H1 (cell line): ENCODE results near the gene GANAB. TPM values are rescaled to one million over a fixed set of nuclear protein-coding genes. Genes with fewer than 3 reads are reported as not detected.

Experiments
- CTCF ChIA-PET: fragments of 300-600 bp; sonication (Branson Sonifier 250); formaldehyde crosslinking; loops from one replicate; lab custom pipeline; 2021; ENCODE audit not compliant: partially characterized antibody; lab: Charles Lee
- POLR2A ChIA-PET: fragments of 300-600 bp; sonication (Branson Sonifier 250); formaldehyde crosslinking; loops from one replicate; lab custom pipeline; 2021; ENCODE audit warnings: inconsistent platforms; ENCODE audit not compliant: partially characterized antibody; lab: Charles Lee
- DNase-seq, 2 experiments: peaks; one replicate each; pipeline versions ENCODE4 v3.0.0 to v3.0.0-alpha.2; 2010 to 2022; ENCODE audit warnings: low spot score in 2 of 2, low read depth in 1 of 2, mixed read lengths in 1 of 2
- FAIRE-seq: peaks from 2 replicates; lab custom pipeline; 2011; peaks lifted over from hg19 to GRCh38; lab: Jason Lieb, UNC
- H2AFZ ChIP-seq: 2 replicates; pipeline ENCODE4 v1.8.1; 2012; ENCODE audit warnings: low read length, inconsistent platforms
- H2AK5ac ChIP-seq: 2 replicates; pipeline ENCODE4 v1.6.1; 2013; ENCODE audit warnings: low read depth, low read length
- H2BK120ac ChIP-seq: replicated peaks from 2 replicates; pipeline ENCODE3; 2013; ENCODE audit warnings: low read depth, low read length, inconsistent platforms
- H2BK12ac ChIP-seq: 2 replicates; pipeline ENCODE4 v1.6.1; 2013; ENCODE audit warnings: low read depth, low read length
- H2BK15ac ChIP-seq: 2 replicates; pipeline ENCODE4 v1.6.1; 2013; ENCODE audit warnings: low read length
- H2BK20ac ChIP-seq: 2 replicates; pipeline ENCODE4 v1.6.1; 2013; ENCODE audit warnings: low read length
- H2BK5ac ChIP-seq: 2 replicates; pipeline ENCODE4 v1.6.1; 2013; ENCODE audit warnings: low read depth, low read length
- H3K14ac ChIP-seq: 2 replicates; pipeline ENCODE4 v1.6.1; 2013; ENCODE audit warnings: inconsistent platforms; ENCODE audit not compliant: insufficient read length
- H3K18ac ChIP-seq: 2 replicates; pipeline ENCODE4 v1.6.1; 2013; ENCODE audit warnings: low read length; ENCODE audit errors: extremely low read depth
- H3K23ac ChIP-seq: 2 replicates; pipeline ENCODE4 v1.6.1; 2013; ENCODE audit warnings: inconsistent platforms; ENCODE audit not compliant: insufficient read length
- H3K23me2 ChIP-seq: 2 replicates; pipeline ENCODE4 v1.6.1; 2013; ENCODE audit warnings: low read depth, low read length
- H3K27ac ChIP-seq: 2 replicates; pipeline ENCODE4 v1.6.1; 2011; ENCODE audit warnings: low read depth, low read length, inconsistent platforms
- H3K27me3 ChIP-seq, 4 experiments: replicated peaks in 1 of 4; 1 replicate in 1 of 4; 2 replicates in 3 of 4; pipeline versions ENCODE4 v1.6.1 to v1.8.1; 2011 to 2013; ENCODE audit warnings: low read length in 3 of 4, mild to moderate bottlenecking in 3 of 4, inconsistent platforms in 2 of 4, mixed read lengths in 2 of 4, moderate library complexity in 1 of 4; ENCODE audit not compliant: control insufficient read depth in 3 of 4, insufficient read depth in 3 of 4; ENCODE audit errors: extremely low read depth in 1 of 4
- H3K36me3 ChIP-seq, 4 experiments: 2 replicates each; pipeline versions ENCODE4 v1.6.1 to v1.8.1; 2011 to 2013; ENCODE audit warnings: mild to moderate bottlenecking in 4 of 4, low read length in 3 of 4, moderate library complexity in 2 of 4, control low read depth in 1 of 4, inconsistent platforms in 1 of 4; ENCODE audit not compliant: insufficient read depth in 4 of 4, control insufficient read depth in 2 of 4
- H3K4ac ChIP-seq: replicated peaks from 2 replicates; pipeline ENCODE3; 2013; ENCODE audit warnings: low read length, low read depth, mixed read lengths, inconsistent platforms; ENCODE audit not compliant: insufficient read length
- H3K4me1 ChIP-seq, 4 experiments: replicated peaks in 1 of 4; 1 replicate in 1 of 4; 2 replicates in 3 of 4; pipeline versions ENCODE4 v1.6.1 to v1.8.1; 2011 to 2013; ENCODE audit warnings: low read length in 3 of 4, inconsistent platforms in 2 of 4, mixed read lengths in 1 of 4; ENCODE audit not compliant: insufficient read depth in 4 of 4, control insufficient read depth in 3 of 4
- H3K4me2 ChIP-seq, 2 experiments: 2 replicates each; pipeline versions ENCODE4 v1.6.1 to v1.8.1; 2011 to 2013; ENCODE audit warnings: low read depth in 2 of 2, low read length in 2 of 2, control low read depth in 1 of 2, inconsistent platforms in 1 of 2, mild to moderate bottlenecking in 1 of 2; ENCODE audit not compliant: insufficient read depth in 1 of 2
- H3K4me3 ChIP-seq, 4 experiments: fragments of 200-600, 300-600 bp in 1 of 4; sonication (generic), shearing (Covaris generic), sonication (Bioruptor Twin) in 1 of 4; 2 replicates each; pipeline versions ENCODE4 v1.5.1 to v1.8.1; 2011 to 2016; ENCODE audit warnings: low read length in 4 of 4, low read depth in 3 of 4, control low read depth in 2 of 4, inconsistent platforms in 2 of 4, mild to moderate bottlenecking in 2 of 4, mixed read lengths in 1 of 4, moderate library complexity in 1 of 4; ENCODE audit not compliant: insufficient read depth in 2 of 4; ENCODE audit errors: extremely low read depth in 1 of 4
- H3K56ac ChIP-seq: replicated peaks from 2 replicates; pipeline ENCODE3; 2013; ENCODE audit warnings: low read depth, mild to moderate bottlenecking, mixed read lengths, low read length, inconsistent platforms; ENCODE audit not compliant: insufficient read length
- H3K79me1 ChIP-seq: 2 replicates; pipeline ENCODE4 v1.6.1; 2013; ENCODE audit warnings: low read depth, low read length, control low read depth
- H3K79me2 ChIP-seq, 2 experiments: 2 replicates each; pipeline versions ENCODE4 v1.6.1 to v1.8.1; 2012 to 2013; ENCODE audit warnings: low read length in 2 of 2, mild to moderate bottlenecking in 2 of 2, inconsistent platforms in 1 of 2; ENCODE audit not compliant: insufficient read depth in 2 of 2, control insufficient read depth in 1 of 2
- H3K9ac ChIP-seq, 4 experiments: replicated peaks in 1 of 4; 1 replicate in 1 of 4; 2 replicates in 3 of 4; pipeline versions ENCODE4 v1.6.1 to v1.8.1; 2011 to 2013; ENCODE audit warnings: low read depth in 3 of 4, low read length in 3 of 4, control low read depth in 2 of 4, mild to moderate bottlenecking in 2 of 4, moderate library complexity in 2 of 4, inconsistent platforms in 1 of 4; ENCODE audit errors: extremely low read depth in 1 of 4
- H3K9me3 ChIP-seq, 2 experiments: 2 replicates each; pipeline versions ENCODE4 v1.6.1 to v1.8.1; 2012 to 2013; ENCODE audit warnings: mild to moderate bottlenecking in 2 of 2, moderate library complexity in 2 of 2, control low read depth in 1 of 2, inconsistent platforms in 1 of 2, low read depth in 1 of 2, low read length in 1 of 2, mixed read lengths in 1 of 2; ENCODE audit not compliant: insufficient read depth in 2 of 2
- H4K20me1 ChIP-seq, 2 experiments: replicated peaks in 1 of 2; 2 replicates each; pipeline versions ENCODE3 to v1.8.1; 2011 to 2013; ENCODE audit warnings: inconsistent platforms in 2 of 2, low read length in 2 of 2, mild to moderate bottlenecking in 1 of 2; ENCODE audit not compliant: insufficient read depth in 2 of 2, control insufficient read depth in 1 of 2
- H4K5ac ChIP-seq: 2 replicates; pipeline ENCODE4 v1.6.1; 2013; ENCODE audit warnings: low read length, low read depth, mixed read lengths, inconsistent platforms; ENCODE audit not compliant: insufficient read length
- H4K8ac ChIP-seq: 2 replicates; pipeline ENCODE4 v1.8.0; 2013; ENCODE audit warnings: mild to moderate bottlenecking, moderate library complexity, low read length, inconsistent platforms; ENCODE audit not compliant: insufficient read depth; ENCODE audit errors: extremely low read depth
- H4K91ac ChIP-seq: replicated peaks from 2 replicates; pipeline ENCODE3; 2013; ENCODE audit warnings: low read length, mixed read lengths, inconsistent platforms; ENCODE audit not compliant: insufficient read length
- CEBPB ChIP-seq: IDR thresholded peaks from 2 replicates; pipeline ENCODE4 v1.6.1; 2012; ENCODE audit warnings: low read depth, low read length
- MAFK ChIP-seq: IDR thresholded peaks from 2 replicates; pipeline ENCODE4 v1.6.1; 2012; ENCODE audit warnings: low read depth, mild to moderate bottlenecking, improper control_type of control experiment, low read length
- SIRT6 ChIP-seq: IDR thresholded peaks from one replicate; pipeline ENCODE4 v1.7.1; 2012; ENCODE audit warnings: low read length, inconsistent platforms
- WGBS, 2 experiments: shearing (Covaris generic) in 1 of 2; methylation state at CpG; one replicate each; pipeline versions ENCODE4 v1.1.6 to v1.1.7; 2013 to 2015; ENCODE audit warnings: low lambda C conversion rate in 2 of 2, mixed read lengths in 2 of 2, inconsistent platforms in 1 of 2, low coverage in 1 of 2, missing lambda C conversion rate in 1 of 2; ENCODE audit not compliant: insufficient replicate concordance in 2 of 2, insufficient coverage in 1 of 2, insufficient read length in 1 of 2; ENCODE audit errors: extremely low coverage in 1 of 2, missing lambda C conversion rate in 1 of 2; 5-methylcytosine and 5-hydroxymethylcytosine counted together
- polyA plus RNA-seq, 7 experiments: library from polyadenylated mRNA; depleted of rRNA in 3 of 7; stranded (reverse) in 5 of 7; unstranded in 2 of 7; fragments of >200 nt in 5 of 7; fragments of 200-250 nt in 2 of 7; gene quantifications; 1 replicate in 5 of 7; 2 replicates in 1 of 7; 4 replicates in 1 of 7; pipeline versions ENCODE4 v1.2.1 to v1.2.3, GENCODE V29; 2011 to 2013; ENCODE audit warnings: missing spikeins in 2 of 7, mixed read lengths in 2 of 7
- total RNA-seq: library from RNA; stranded (reverse); fragmentation: NEBNext Ultra II Directional; extraction: Animal tissue kit (Norgen Biotek cat#: 25700); gene quantifications from 2 replicates; pipeline ENCODE4 v1.2.1, GENCODE V29; 2021

The GANAB gene
- total and polyA plus RNA-seq, 2 of the 8 experiments (the other 6 are each of a cell fraction or from before 2014, with no cell fraction given), result 289 to 330 TPM

GRCh38 chr11:62648185-62648966 is 2.0 kb upstream of the GANAB start:
- no peak for FAIRE-seq
- H3K9ac ChIP-seq, result no peak overlapping the region
- no peak for DNase-seq
- POLR2A ChIA-PET, result interaction anchor here (0.6 to 50.4 kb wide), 15 partner anchors 8 to 850 kb away, joined by 3 to 2041 read pairs (median 3); partner anchors contain the start of genes B3GAT3, BSCL2, C11orf98 and CSKMT
- H4K91ac ChIP-seq, result no peak overlapping the region
- no peak overlapping the region for H4K5ac ChIP-seq
- H3K18ac ChIP-seq, result no peak overlapping the region
- H3K4me2 ChIP-seq, result no peak overlapping the region
- H4K20me1 ChIP-seq, result peaks cover 3 to 23% of the 10 kb centered on the region in 2 experiments
- H2BK15ac ChIP-seq, result no peak overlapping the region
- H3K9me3 ChIP-seq, result no peaks in the 10 kb centered on the region
- no peaks in the 10 kb centered on the region for H3K27me3 ChIP-seq
- H2AFZ ChIP-seq, result no peak overlapping the region
- H3K56ac ChIP-seq, result no peak overlapping the region
- H3K23me2 ChIP-seq, result peaks cover 8% of the 10 kb centered on the region
- H2AK5ac ChIP-seq, result no peak overlapping the region
- H2BK20ac ChIP-seq, result no peak overlapping the region
- CTCF ChIA-PET, result interaction anchor here (0.6 to 3.2 kb wide), 15 partner anchors 13 to 121 kb away, joined by 3 to 14 read pairs (median 3); partner anchors contain the start of genes C11orf98, CSKMT and LRRN4CL
- H3K23ac ChIP-seq, result no peak overlapping the region
- H3K4me1 ChIP-seq, result no peaks in the 10 kb centered on the region; a peak in 2 of 7 replicates
- TF ChIP-seq MAFK (no peak), SIRT6 (no peak), CEBPB (no peak)
- H3K4ac ChIP-seq, result no peak overlapping the region
- no peak overlapping the region for H3K4me3 ChIP-seq
- 98% methylated on average over 24 of the region's 24 CpGs; no CpG with 5 or more reads in 1 of the 2 experiments for WGBS, 2 experiments
- no peak overlapping the region for H3K14ac ChIP-seq
- H4K8ac ChIP-seq, result no peak overlapping the region
- H3K36me3 ChIP-seq, result peaks cover 0 to 23% (median 7%) of the 10 kb centered on the region in 4 experiments; a peak in 5 of 8 replicates
- H2BK120ac ChIP-seq, result no peak overlapping the region
- H2BK12ac ChIP-seq, result no peak overlapping the region
- peaks cover 15 to 51% of the 10 kb centered on the region in 2 experiments for H3K79me2 ChIP-seq
- no peak overlapping the region for H3K27ac ChIP-seq
- peaks cover 10% of the 10 kb centered on the region for H3K79me1 ChIP-seq
- no peak overlapping the region for H2BK5ac ChIP-seq
